ACHN (cell line): ENCODE measurements around the gene KCNQ4.

Experiments used
- DNase-seq: peaks from one replicate; pipeline ENCODE4 v3.0.0-alpha.2; 2015
- in situ Hi-C: cut with HindIII; loops from 2 replicates; pipeline ENCODE4 v1.10.0; 2017; ENCODE audit warnings: low sequenced_read_pairs, low pct_ligation_motif_present, low pct_unique_long_range_greater_than_20kb

The KCNQ4 gene

DNA sequence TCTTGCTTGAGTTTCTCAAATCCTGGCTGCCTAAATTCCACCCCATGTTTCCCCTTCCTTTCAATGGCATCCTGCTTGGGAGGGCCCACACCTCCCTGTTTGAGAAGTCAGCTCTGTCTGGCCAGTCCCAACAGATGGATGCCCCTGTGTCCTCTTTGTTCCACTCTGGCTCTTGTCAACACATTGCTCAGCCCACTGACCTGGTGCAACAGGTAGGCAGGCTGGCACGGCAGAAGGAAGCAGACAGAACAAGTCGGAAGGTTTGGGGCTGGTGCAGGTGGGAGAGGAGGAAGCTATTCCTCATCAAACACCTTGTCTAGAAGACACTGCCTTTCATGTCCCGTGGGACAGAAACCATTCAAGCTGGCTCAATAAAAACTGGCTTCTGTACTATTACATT is 22.7 kb downstream of the KCNQ4 start:
- in situ Hi-C loops, result no loop called here
- DNase-seq, result no peak

DNA sequence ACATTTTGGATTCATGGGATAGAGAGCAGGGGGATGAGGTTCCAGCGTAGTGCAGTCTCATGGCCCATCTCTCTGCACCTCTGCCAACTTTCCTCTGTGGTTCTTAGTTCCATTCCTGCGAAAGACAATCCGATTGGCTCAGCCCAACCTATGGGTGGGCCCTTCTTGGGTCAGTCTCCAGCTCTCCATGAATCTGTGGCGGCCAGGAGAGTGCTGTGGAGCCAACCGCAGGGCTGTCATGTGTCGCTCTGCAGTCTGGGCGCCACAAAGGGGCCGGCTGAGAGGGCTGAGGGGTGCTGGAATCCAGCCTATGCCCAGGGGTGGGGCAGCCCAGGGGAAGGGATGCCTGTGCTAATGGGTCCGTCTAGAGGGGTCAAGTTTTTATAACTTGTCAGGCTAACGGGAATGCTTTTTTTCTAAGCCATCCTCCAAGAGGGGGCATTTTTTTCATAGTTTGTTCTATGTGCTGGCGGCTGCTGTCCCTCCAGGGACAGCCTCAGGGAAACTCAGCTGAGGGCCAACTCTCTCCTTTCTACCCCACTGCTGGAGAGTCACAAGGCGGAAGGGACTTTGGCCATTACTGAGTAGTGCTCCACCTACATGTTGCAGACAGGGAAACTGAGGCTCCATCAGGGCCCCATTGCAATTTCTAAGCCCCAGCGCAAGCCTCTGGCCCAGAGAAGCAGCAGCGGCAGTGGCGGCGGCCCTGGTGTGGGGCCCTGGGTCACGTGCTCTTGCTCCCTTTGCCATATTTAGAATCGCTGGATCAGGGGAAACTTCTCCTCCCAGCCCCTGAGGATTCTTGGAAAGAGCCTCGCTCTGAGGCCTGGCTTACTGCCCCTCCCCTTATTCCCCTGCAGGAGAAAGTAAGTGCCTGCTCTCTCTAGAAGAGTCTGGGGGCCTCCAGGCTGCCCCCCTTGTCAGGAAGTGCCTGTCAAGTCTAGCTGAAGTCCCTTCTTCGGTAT is 23.4 kb downstream of the KCNQ4 start:
- in situ Hi-C loops, result no loop called here
- DNase-seq, result no peak

DNA sequence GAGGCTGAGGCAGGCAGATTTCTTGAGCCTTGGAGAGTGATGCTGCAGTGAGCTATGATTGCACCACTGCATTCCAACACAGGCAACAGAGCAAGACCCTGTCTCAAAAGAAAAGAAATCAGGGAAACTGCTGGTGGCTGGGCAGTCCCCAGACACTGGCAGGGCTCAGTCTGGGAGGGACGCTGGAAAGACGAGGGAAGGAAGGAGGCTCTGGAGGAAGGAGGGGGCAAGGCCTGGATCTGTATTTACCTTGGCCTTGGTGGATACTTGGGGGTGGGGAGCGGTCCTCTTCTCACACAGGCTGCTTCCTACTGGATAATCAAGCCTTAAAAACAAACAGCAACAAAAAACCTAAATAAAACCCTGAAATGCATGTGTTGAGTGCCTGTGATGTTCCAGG is 24.4 kb downstream of the KCNQ4 start:
- no peak for DNase-seq
- in situ Hi-C loops, result no loop called here

DNA sequence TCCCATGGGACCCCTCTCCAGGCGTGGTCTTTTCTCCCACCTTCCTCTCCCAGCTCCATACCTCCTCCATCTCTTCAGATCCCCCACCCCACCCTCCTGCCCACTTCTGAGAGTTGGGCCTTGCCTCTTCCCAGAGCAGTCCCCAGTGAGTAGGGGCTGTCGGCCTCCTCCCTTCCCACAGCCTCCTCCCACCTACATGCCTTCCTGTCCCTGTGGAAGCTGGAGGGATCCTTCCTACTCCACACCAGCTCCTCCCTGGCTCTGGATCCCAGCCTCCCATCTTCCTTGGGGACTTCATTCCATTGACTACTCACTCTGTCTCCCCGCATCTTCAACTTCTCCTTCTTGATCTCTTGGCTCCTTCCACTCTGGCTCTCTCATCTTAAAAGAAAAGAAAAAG is 24.9 kb downstream of the KCNQ4 start:
- in situ Hi-C loops, result no loop called here
- no peak for DNase-seq

DNA sequence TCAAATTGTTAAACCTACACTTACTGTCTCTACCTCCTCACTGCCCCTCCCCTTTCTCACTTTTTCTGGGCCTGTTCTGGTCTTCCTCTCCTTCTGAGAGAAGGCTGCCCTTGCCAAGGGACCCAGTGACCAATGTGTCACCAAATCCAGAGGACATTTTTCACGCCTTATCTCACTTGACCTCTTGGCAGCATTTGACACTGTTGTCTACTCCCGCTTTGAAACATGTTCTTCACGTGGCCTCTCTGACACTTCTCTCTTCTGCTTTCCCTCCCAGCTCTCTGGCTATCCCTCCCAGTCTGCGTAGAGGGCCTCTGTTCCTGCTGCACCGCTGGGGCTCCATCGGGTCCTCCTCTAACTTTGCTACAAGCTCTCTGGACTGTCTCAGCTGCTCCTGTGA is 25.3 kb downstream of the KCNQ4 start:
- in situ Hi-C loops, result no loop called here
- no peak for DNase-seq

DNA sequence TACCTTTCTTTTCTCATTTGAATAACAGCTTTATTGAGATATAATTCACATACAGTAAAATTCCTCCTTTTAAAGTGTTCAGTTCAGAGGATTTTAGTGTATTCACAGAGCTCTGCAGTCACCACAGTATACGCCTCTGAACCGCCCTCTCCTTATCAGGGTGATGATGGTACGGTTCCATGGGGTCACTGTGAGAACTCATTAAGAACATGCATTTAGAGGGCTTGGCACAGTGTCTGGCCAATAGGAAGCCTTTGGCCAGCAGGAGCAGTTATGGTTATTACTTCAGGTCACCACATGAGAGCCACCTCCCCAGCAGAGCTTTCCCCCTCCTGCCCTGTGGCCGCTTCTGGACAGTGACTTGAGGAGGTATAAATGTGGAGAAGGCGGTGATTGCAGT is 27.3 kb downstream of the KCNQ4 start:
- no peak for DNase-seq
- in situ Hi-C loops, result no loop called here

DNA sequence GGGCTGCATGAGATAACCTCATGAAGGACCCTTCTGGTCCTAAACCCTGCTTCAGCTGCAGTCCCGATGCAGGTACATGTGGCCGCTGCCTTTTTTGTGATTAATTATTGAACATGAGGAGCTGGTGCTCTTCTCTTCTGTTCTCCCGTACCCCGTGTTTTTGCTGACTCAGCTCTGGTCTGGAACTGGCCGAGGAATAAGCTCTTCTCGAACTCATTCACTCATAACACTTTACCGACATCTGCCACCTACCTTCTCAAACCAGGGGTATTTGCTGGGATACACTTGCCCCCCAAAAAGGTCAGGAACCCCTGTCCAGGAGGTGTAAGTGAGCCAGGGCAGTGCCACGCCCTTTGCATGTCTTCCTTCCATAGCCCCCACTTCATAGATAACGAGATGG is 31.8 kb downstream of the KCNQ4 start:
- no peak for DNase-seq
- in situ Hi-C loops, result no loop called here

DNA sequence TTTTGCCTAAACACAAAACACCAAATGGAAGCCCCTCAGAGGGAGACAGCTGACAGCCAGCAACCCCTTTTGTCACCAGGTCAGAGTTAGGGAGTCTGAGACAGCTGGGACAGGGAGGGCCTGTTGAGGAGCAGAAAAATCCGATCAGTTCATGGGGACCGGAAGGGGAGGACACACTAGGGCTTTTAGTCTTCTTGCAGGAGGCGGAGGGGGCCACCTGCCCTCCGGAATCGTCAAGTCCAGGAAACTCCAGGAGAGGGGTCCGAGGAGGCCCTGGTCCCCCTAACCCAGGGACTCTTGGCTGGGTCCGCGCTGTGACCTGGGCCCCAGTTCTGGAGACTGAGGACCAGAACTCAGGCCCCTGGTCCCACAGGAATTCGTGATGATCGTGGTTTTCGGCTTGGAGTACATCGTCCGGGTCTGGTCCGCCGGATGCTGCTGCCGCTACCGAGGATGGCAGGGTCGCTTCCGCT is 34.2 kb downstream of the KCNQ4 start:
- no peak for DNase-seq
- in situ Hi-C loops, result no loop called here

DNA sequence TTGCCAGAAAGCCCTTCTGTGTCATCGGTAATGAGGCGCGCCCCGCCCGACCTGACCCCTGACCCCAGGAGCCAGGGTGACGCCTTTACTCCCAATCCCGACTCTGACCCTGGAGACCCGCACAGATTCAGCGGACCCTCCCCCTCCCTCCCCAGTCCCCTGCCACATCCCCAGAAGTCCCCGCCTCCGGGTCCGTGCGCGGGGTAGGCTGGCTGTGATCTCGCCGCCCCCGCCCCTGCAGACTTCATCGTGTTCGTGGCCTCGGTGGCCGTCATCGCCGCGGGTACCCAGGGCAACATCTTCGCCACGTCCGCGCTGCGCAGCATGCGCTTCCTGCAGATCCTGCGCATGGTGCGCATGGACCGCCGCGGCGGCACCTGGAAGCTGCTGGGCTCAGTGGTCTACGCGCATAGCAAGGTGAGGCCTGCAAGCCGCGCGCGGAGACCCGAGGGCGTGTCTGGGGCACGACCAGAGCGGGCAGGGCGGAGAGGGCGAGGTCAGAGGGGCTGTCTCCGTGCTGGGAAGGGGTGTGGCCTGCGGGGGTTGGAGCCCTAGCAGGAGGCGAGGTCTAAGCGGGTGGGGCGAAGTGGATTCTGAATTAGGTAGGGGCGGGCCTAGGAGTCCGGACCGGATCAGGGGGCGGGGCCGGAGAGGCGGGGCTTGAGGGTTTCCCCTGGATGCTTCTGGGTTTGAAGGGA is 34.8 kb downstream of the KCNQ4 start:
- DNase-seq, result no peak
- in situ Hi-C loops, result no loop called here

DNA sequence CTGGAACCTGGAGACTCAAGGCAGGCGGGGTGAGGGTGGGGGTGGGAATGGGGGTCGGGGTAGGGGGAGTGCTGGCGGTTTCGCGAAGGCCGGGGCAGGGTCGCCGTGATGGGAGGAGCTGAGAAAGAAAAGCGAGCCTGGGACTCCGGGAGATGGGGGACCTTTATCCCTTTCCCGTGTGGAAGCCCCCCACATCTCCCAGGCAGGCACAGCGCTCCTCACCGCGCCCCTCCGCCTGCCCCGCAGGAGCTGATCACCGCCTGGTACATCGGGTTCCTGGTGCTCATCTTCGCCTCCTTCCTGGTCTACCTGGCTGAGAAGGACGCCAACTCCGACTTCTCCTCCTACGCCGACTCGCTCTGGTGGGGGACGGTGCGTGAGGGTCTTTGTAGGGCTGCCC is 35.5 kb downstream of the KCNQ4 start:
- DNase-seq, result no peak
- in situ Hi-C loops, result no loop called here

DNA sequence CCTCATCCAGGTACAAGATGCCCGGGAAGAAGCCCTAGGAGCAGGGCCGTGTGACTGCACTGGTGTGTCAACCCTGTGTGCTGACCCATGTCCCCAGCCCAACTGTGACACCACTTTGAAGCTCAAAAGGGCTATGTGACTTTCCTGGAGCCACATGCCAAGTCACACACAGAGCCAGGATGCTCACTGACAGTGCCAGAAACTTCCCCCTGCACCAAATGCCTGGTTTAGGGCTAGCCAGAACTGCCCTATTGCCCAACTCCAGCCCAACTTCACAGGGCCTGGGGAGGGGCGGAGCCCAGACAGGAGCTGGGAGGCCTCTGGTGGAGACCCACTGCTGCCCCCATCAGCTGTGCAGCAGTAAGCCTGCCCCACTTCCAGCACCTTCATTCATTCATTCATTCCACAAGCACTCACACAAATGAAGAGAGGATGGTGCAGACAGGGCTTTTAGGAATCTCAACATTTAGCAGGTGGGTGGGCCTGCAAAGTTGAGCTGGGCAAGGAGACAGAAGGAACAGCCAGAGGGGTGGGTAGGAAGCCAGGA is 36.7 kb downstream of the KCNQ4 start:
- in situ Hi-C loops, result no loop called here

DNA sequence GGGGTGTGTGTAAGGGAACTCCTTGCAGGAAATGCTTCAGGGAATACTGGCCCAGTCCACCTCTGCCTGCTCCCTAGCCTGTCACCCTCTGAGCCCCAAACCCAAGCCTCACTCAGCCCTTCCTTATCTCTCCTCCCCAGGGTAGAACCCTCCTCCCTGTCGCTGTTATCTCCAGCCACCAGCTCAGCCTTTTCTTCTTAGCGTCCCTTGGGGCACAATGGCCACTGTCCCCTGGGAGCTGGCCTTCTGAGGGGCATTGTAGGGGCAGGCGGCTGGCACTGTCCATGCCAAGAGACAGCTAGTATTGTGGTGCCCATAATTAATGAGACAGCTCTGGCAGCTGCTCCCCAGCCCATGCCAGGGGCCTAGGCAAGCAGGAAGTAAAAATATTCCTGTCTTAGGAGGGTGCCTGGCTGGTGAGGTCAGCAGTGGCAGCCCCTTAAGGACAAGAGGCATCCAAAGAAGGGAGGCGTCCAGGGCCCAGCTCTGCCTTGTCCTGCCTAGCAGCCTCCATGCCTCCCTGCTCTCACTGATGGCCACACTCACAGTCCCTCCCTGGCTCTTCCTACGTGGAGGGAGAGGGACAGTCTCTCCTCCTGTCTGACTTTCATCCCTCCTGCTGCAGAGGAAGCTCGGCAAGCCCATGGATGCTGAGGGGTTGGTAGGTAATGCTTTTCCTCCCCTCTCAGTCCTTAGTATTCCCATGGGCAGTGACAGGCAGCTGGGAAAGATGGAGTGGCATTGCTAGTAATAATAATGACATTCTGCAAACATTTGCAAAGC is 37.5 kb downstream of the KCNQ4 start:
- in situ Hi-C loops, result no loop called here
- no peak for DNase-seq

More for the DNA sequence above, 36.7 kb downstream of the KCNQ4 start:
- DNase-seq, result no peak

DNA sequence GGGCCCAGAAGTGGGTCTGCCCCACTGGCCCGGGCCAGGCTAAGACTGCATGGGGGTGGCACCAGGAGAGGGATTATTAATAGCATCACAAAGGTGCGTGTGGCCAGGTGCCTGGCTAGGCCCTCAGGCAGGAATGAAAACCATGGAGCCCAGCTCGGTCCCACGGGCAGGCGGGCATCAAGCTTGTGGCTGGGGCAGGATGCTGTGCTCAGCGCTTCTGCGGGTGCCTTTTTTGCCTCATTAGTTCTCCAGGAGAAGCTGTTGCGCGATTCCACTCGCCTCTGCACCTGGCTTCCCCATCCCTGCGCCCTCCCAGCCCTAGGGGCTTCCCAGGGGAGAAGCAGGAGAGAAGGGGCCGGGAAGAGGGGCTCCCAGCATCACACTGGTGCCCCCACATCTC is 39.3 kb downstream of the KCNQ4 start:
- in situ Hi-C loops, result no loop called here
- no peak for DNase-seq

DNA sequence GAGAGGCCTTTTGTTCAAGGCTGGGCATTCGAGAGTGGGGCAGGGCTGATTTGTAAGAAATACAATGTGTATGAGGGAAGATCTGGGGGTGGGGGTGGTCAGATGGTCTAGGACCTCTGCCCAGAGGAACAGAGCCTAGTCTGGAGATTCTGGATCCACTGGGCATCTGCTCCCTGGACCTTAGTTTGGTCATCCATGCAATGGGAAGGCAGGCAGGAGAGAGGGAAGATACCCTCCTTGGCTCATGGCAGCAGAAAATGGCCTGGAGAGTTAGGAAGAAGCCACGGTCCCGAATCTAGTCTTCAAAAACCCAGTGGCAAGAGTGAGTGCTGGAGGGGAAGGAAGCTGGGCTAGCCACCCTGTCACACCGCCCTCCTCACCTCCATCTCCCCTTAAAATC is 39.8 kb downstream of the KCNQ4 start:
- DNase-seq, result no peak
- in situ Hi-C loops, result no loop called here

DNA sequence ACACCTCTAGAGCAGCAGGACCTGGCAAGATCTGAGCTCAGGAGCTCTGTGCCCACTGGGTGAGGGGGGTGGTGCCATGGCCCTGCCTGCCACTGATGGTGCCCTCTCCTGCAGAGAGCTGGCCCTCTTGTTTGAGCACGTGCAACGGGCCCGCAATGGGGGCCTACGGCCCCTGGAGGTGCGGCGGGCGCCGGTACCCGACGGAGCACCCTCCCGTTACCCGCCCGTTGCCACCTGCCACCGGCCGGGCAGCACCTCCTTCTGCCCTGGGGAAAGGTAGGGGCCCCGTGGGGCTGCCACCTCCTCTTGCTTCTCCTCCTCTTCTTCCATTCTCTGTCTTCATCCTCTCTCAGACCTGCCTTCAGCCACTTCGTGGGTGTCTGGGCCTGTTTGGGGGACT is 40.4 kb downstream of the KCNQ4 start:
- no peak for DNase-seq
- in situ Hi-C loops, result no loop called here

DNA sequence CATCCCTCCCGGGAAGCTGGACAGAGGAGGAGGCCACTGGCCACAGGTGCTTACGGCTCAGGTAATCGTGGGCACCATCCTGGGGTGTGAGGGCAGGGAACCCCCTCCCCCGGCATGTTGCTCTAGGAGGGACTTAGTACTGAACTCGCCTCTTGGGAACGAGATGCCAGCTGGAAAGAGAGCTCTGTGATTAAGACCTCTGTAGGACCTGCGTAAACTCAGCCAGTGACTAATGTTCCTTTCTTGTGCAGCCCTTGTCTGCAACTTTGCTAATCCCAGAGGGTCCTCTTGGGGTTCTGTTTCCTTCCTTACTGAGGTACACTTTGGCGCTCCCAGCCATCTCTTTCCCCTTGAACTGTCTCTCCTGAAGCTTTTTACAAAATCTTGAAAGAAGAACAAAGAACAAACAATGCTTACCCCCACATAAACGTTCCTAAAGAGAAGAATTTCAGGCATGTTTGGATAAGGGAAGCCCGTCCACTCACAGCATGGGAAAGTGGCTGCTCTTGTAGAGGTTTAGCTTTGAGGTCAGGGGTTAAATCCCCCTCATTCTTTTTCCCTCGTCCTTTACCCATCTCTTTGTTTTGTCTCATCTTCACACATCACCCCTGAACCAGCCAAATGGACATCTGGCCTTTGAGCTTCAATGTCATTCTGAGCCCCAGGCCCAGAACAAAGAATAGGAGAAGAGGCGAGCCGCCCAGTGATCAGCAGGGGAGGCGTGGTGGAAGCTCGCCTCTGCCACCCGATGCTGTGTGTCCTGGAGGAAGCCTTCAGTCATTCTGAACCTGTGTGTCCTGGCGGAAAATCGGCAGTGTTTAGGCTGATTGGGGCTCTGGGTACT is 41.2 kb downstream of the KCNQ4 start:
- in situ Hi-C loops, result no loop called here
- DNase-seq, result no peak

DNA sequence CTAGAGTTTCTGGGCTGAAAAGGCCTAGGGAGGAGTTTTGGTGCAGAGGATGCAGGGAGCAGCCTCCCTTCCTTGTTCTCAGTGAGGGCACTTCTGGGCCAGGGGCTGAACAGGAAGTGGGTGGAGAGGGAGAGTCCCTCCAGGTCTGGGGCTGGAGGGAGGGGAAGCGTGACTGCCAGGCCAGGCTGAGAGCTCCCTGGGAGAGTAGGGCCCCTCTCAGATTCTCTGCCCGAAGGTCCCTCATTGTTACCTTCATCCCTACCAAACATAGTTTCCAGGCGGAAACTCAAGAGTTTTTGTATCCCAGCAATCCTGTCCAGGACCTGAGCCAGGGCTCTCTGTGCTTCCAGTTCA is 41.8 kb downstream of the KCNQ4 start:
- no peak for DNase-seq
- in situ Hi-C loops, result no loop called here

DNA sequence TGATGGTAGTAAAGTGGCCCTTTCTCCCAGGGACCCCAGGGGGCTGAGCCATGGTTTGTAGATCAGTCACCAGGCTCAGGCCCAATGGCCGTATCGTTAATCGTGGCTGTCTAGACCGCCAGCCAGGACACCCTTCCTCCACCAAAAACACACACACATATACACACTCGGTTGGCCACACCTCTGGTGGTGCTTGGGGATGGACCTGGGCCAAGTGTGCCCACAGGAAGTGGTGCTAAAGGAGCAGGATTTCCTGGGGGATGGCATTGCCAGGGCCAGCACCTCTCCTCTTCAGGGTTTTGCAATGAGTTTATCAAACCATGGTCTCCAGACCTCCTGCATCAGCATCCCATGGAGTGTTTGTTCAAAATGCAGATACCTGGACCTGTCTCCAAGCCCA is 42.4 kb downstream of the KCNQ4 start:
- no peak for DNase-seq
- in situ Hi-C loops, result no loop called here
